ENCODE measurements around the gene ADA. TPM values are rescaled to one million over a fixed set of nuclear protein-coding genes. Genes with fewer than 3 reads are reported as not detected.

Gene ADA
- total RNA-seq, 1 donor from 2014 or later: 7.7 TPM

DNA sequence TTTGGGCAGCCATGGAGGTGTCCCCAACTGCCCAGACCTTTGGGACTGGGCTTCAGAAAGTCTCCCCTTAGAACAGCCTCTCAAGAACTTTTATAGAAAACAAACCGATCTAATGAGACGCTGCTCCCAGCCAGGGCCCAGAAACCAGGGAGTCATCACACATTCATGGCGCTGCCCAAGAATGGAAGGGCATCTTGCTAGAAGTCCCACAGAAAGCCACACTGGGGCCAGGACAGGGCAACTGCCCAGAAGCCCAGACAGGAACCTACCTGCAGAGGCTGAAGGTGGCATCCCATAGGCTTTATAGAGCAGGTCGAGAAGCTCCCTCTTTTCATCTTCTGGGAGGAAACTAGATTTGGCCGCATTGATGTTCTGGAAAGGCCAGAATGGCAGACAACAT lies 31.5 kb downstream of the ADA start:
- intact Hi-C loops (cut with DNase I): no loop called here
- Histone ChIP-seq H3K4me3 (no peak overlapping the region), H3K36me3 (peaks cover 62% of the 10 kb centered on the region), H3K4me1 (peaks cover 30% of the 10 kb centered on the region), H3K27ac (no peak overlapping the region), H3K27me3 (ENCODE audit: low read depth) (no peaks in the 10 kb centered on the region), H3K9me3 (no peaks in the 10 kb centered on the region)
- TF ChIP-seq, protein P1, sequence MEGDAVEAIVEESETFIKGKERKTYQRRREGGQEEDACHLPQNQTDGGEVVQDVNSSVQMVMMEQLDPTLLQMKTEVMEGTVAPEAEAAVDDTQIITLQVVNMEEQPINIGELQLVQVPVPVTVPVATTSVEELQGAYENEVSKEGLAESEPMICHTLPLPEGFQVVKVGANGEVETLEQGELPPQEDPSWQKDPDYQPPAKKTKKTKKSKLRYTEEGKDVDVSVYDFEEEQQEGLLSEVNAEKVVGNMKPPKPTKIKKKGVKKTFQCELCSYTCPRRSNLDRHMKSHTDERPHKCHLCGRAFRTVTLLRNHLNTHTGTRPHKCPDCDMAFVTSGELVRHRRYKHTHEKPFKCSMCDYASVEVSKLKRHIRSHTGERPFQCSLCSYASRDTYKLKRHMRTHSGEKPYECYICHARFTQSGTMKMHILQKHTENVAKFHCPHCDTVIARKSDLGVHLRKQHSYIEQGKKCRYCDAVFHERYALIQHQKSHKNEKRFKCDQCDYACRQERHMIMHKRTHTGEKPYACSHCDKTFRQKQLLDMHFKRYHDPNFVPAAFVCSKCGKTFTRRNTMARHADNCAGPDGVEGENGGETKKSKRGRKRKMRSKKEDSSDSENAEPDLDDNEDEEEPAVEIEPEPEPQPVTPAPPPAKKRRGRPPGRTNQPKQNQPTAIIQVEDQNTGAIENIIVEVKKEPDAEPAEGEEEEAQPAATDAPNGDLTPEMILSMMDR (IDR thresholded peaks at IDR 0.05): no peak
- DNase-seq (no peak), ATAC-seq (no peak)

DNA sequence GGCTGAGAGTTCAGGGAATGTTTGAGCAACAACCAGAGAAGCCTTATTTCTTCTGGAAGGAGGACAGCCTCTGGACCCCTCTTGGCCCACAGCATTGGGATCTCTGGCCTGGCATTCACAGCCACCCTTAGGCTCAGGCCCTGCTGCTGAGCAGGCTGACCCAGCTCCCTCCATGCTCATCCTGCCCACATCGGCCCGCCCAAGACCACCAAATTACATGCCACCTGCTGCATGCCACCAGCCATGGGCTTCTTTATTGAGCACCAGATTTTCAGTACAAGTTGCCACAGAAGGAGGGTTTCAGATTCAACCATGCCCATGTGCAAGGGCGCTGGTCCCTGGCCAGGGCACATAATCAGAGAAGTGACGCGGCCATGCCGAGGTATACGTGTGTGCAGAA lies 32.2 kb downstream of the ADA start:
- no peaks in the 10 kb centered on the region for H3K9me3 ChIP-seq
- H3K4me1 ChIP-seq: peaks cover 35% of the 10 kb centered on the region
- H3K4me3 ChIP-seq: no peak overlapping the region
- no peak for ATAC-seq
- no peak overlapping the region for H3K27ac ChIP-seq
- intact Hi-C loops (cut with DNase I): loop anchor here (10.0 kb wide), 1 partner anchor 234 kb away; no protein-coding TSS in a partner anchor
- no peak for DNase-seq
- no peaks in the 10 kb centered on the region for H3K27me3 ChIP-seq (ENCODE audit: low read depth)
- TF ChIP-seq, protein P1 (IDR thresholded peaks at IDR 0.05): no peak
- peaks cover 70% of the 10 kb centered on the region for H3K36me3 ChIP-seq

DNA sequence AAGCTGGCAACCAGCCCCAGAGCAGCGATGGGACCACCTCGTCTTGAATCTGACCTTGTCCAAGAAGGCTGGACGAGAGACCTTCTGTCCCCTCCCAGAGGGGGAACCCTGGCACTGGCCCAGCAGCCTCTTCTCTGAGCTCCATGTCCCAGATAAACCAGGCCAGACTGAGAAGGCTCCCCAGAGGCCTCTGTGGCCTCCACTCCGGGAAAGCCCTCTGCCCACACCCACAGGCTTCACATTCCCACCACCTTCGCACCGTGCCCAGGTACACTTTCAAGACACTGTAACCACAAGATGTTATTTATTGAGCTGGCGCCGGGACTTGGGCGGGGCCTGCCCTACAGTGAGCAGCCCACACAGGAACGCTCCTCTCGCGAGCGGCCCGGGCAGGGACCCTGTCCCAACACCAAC lies 33.2 kb downstream of the ADA start:
- Histone ChIP-seq H3K27ac (no peak overlapping the region), H3K9me3 (no peaks in the 10 kb centered on the region), H3K36me3 (peaks cover 79% of the 10 kb centered on the region), H3K4me3 (no peak overlapping the region), H3K4me1 (peaks cover 35% of the 10 kb centered on the region), H3K27me3 (ENCODE audit: low read depth) (no peaks in the 10 kb centered on the region)
- no peak for DNase-seq
- TF ChIP-seq, protein P1 (IDR thresholded peaks at IDR 0.05): no peak
- ATAC-seq: peak; percentile 41 to 54
- intact Hi-C loops (cut with DNase I): loop anchor here (10.0 kb wide), 1 partner anchor 234 kb away; no protein-coding TSS in a partner anchor

DNA sequence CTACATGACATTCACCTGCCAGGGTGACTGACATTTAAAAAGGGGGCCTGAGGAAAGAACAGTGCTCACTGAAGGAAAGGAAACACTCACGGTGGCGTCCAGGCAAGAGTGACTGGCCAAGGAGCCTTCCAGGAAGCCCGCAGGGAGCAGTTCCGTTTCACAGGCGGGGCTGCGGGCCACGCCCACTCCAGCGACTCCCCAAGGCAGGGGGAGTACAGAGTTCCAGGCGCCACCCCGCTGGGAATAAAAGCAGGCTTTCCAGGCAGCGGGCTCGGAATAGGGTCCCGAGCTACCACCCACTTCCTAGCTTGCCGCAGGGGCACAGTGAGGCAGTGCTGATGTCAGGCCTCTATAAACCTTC lies 34.9 kb downstream of the ADA start:
- TF ChIP-seq, protein P1 (IDR thresholded peaks at IDR 0.05): no peak
- H3K4me1 ChIP-seq: peaks cover 35% of the 10 kb centered on the region
- no peaks in the 10 kb centered on the region for H3K27me3 ChIP-seq (ENCODE audit: low read depth)
- H3K36me3 ChIP-seq: peaks cover 82% of the 10 kb centered on the region
- H3K9me3 ChIP-seq: no peaks in the 10 kb centered on the region
- H3K4me3 ChIP-seq: no peak overlapping the region
- H3K27ac ChIP-seq: peak overlapping the region; percentile 65
- ATAC-seq (no peak), DNase-seq (no peak)
- intact Hi-C loops (cut with DNase I): loop anchor here (10.0 kb wide), 1 partner anchor 232 kb away; no protein-coding TSS in a partner anchor

DNA sequence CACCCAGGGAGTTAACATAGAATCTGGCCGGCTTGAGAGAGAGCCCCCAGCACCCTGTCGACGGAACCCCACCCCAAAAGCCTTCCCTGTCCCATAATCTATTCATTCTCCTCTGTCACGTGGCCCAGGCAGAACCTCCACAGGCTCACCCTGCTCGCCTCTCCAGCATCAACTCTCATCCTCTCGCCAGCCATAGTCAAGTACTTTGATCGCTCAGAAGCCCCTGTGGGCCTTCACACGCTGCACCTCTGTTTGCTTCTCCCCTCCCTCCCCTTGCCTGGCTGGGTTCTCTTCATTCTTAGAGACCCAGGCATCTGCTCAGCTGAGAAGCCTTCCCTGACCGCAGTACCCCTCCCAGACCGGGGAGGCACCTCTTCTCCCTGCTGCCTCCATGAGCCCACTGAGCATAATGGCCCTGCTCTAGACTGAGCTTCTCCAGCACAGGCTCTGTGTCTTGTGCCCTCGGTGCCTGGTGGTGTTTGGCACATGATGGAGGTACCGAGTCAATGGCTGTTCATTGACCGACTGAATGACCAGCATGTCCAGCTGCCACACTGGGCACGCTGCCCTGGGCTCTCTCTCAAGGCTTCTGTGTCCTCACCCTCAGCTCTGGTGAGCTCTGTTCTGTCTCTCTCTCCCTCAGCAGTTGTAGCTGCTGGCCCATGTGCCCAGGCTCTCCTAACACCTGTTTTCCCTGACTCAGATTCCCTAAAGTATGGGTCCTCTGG lies 35.5 kb downstream of the ADA start:
- Histone ChIP-seq H3K36me3 (peaks cover 79% of the 10 kb centered on the region), H3K4me1 (peaks cover 35% of the 10 kb centered on the region), H3K4me3 (no peak overlapping the region), H3K9me3 (no peaks in the 10 kb centered on the region), H3K27me3 (ENCODE audit: low read depth) (no peaks in the 10 kb centered on the region), H3K27ac (peak overlapping the region; percentile 65)
- TF ChIP-seq, protein P1 (IDR thresholded peaks at IDR 0.05): no peak
- DNase-seq (no peak), ATAC-seq (no peak)
- intact Hi-C loops (cut with DNase I): loop anchor here (10.0 kb wide), 1 partner anchor 231 kb away; no protein-coding TSS in a partner anchor

Data from lower lobe of right lung (tissue), 2 donors.